Right atrium auricular region (tissue), 2 donors: ENCODE results near the gene HSPBAP1. TPM values are rescaled to one million over a fixed set of nuclear protein-coding genes. Genes with fewer than 3 reads are reported as not detected.
A peak's percentile ranks its signal among the peaks of the same experiment; 100 is the strongest.

Experiments used
- DNase-seq: peaks from one replicate; pipeline ENCODE4 v3.0.0-alpha.2; 2019; ENCODE audit warnings: low spot score
- H3K27ac ChIP-seq, 2 donors: fragments of 200-600 bp; sonication (generic); 1 replicate in 1 of 2; 2 replicates in 1 of 2; pipeline ENCODE4 v1.5.1; 2016 to 2019
- H3K27me3 ChIP-seq, 2 donors: fragments of 200-600 bp; sonication (generic); one replicate each; pipeline versions ENCODE4 v1.5.1 to v1.6.0; 2017 to 2019
- H3K36me3 ChIP-seq: fragments of 200-600 bp; sonication (generic); one replicate; pipeline ENCODE4 v1.5.1; 2016
- H3K4me1 ChIP-seq, 2 donors: fragments of 200-600 bp; sonication (generic); one replicate each; pipeline versions ENCODE4 v1.5.1 to v1.6.0; 2017 to 2019
- H3K4me3 ChIP-seq, 2 donors: fragments of 200-600 bp; sonication (generic); 1 replicate in 1 of 2; 2 replicates in 1 of 2; pipeline ENCODE4 v1.5.1; 2017 to 2019; ENCODE audit warnings: mild to moderate bottlenecking in 1 of 2, moderate library complexity in 1 of 2
- H3K9me3 ChIP-seq, 2 donors: fragments of 200-600 bp; sonication (generic); one replicate each; pipeline ENCODE4 v1.5.1; 2019
- total RNA-seq, 2 donors: library from RNA; depleted of rRNA; stranded (reverse); fragments of >200 nt; gene quantifications; one replicate each; pipeline ENCODE4 v1.1.0, GENCODE V29; 2016
- TF ChIP-seq, protein P1 (sequence below), 2 donors: fragments of 200-600 bp; sonication (generic); IDR thresholded peaks; one replicate each; pipeline ENCODE4 v1.5.1; 2019; ENCODE audit warnings: antibody characterized with exemption in 2 of 2

HSPBAP1 gene
- total RNA-seq, 2 donors from 2014 or later: 3.0 to 4.0 TPM

GRCh38 chr3:122773944-122774509 lies 19.6 kb downstream of the HSPBAP1 start:
- Histone ChIP-seq H3K9me3 (no peaks in the 10 kb centered on the region), H3K27me3 (no peaks in the 10 kb centered on the region), H3K27ac (no peak overlapping the region), H3K4me1 (no peaks in the 10 kb centered on the region), H3K4me3 (no peak overlapping the region), H3K36me3 (peaks cover 4% of the 10 kb centered on the region)
- DNase-seq: no peak
- TF ChIP-seq, protein P1, sequence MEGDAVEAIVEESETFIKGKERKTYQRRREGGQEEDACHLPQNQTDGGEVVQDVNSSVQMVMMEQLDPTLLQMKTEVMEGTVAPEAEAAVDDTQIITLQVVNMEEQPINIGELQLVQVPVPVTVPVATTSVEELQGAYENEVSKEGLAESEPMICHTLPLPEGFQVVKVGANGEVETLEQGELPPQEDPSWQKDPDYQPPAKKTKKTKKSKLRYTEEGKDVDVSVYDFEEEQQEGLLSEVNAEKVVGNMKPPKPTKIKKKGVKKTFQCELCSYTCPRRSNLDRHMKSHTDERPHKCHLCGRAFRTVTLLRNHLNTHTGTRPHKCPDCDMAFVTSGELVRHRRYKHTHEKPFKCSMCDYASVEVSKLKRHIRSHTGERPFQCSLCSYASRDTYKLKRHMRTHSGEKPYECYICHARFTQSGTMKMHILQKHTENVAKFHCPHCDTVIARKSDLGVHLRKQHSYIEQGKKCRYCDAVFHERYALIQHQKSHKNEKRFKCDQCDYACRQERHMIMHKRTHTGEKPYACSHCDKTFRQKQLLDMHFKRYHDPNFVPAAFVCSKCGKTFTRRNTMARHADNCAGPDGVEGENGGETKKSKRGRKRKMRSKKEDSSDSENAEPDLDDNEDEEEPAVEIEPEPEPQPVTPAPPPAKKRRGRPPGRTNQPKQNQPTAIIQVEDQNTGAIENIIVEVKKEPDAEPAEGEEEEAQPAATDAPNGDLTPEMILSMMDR (IDR thresholded peaks at IDR 0.05): no peak

DNA sequence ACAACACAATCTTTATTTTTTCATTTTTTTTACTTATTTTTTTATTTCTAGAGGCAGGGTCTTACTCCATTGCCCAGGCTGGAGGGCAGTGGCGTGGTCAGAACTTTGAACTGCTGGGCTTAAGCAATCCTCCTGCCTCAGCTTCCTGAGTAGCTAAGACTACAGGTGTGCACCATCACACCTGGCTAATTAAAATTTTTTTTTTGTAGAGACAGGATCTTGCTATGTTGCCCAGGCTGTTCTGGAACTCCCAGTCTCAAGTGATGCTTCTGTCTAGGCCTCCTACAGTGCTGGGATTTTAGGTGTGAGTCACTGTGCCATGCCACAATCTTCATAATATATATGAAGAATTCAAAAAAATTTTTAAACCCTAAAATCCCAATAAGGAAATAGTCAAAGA lies 20.8 kb downstream of the HSPBAP1 start:
- Histone ChIP-seq H3K36me3 (peaks cover 8% of the 10 kb centered on the region), H3K27ac (no peak overlapping the region), H3K27me3 (no peaks in the 10 kb centered on the region), H3K4me3 (no peak overlapping the region), H3K9me3 (no peaks in the 10 kb centered on the region), H3K4me1 (no peaks in the 10 kb centered on the region)
- no peak for DNase-seq
- TF ChIP-seq, protein P1 (IDR thresholded peaks at IDR 0.05): no peak

DNA sequence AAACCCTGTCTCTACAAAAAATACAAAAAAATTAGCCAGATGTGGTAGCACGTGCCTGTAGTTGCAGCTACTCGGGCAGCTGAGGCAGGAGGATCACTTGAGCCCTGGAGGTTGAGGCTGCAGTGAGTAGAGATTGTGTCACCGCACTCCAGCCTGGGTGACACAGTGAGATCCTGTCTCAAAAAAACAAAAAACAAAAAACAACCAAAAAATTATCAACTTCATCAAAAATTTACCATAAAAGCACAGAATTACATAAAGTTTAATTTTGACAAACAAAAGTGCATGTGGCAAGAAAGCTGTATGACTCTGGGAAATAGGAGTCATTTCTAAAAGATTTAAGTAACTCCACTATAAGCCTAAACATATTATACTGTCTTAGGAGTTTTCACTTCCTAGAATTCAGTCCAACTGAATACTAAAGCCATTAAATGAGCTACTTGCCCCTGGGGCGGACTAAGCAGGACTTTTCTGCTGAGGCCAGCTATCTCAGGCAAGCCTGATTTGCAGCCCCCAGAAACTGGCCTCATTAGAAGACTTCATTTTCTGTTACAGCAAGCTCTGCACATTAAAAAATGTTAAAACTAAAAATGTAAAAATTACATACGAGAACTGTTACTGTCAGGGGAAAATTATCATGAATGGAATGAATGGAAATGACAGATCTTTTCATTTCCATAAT lies 23.0 kb downstream of the HSPBAP1 start:
- H3K27ac ChIP-seq: no peak overlapping the region
- DNase-seq: no peak

GRCh38 chr3:122767540-122768372 lies 25.9 kb downstream of the HSPBAP1 start:
- H3K4me1 ChIP-seq: no peaks in the 10 kb centered on the region
- peaks cover 4% of the 10 kb centered on the region for H3K36me3 ChIP-seq
- H3K9me3 ChIP-seq: no peaks in the 10 kb centered on the region
- H3K4me3 ChIP-seq: no peak overlapping the region
- H3K27me3 ChIP-seq: no peaks in the 10 kb centered on the region
- DNase-seq: no peak
- TF ChIP-seq, protein P1 (IDR thresholded peaks at IDR 0.05): no peak
- peak overlapping the region in 1 of 2 donors; percentile 3 for H3K27ac ChIP-seq

More for the DNA sequence above, 23.0 kb downstream of the HSPBAP1 start:
- Histone ChIP-seq H3K4me3 (no peak overlapping the region), H3K9me3 (no peaks in the 10 kb centered on the region), H3K4me1 (no peaks in the 10 kb centered on the region), H3K27me3 (no peaks in the 10 kb centered on the region), H3K36me3 (peaks cover 8% of the 10 kb centered on the region)
- TF ChIP-seq, protein P1 (IDR thresholded peaks at IDR 0.05): no peak

DNA sequence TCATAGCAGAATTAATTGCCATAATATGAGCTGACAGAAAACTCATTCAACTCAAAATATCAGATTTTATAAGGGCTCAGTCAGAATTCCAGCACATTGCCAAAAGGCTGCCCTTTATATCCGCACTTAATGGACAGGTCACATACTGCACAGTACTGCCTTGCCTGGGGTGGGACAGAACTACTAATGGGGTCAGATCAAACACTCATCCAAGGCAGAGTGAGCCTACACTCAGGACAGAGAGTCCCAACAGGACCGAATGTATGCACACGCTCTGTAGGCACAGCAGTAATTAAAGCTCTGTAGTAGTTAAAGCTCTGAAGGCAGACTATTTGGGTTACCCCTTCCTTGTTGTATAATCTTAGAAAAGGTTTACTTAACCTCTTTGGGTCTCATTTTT lies 27.2 kb downstream of the HSPBAP1 start:
- H3K4me1 ChIP-seq: peaks cover 0 to under 1% of the 10 kb centered on the region in 2 donors
- TF ChIP-seq, protein P1 (IDR thresholded peaks at IDR 0.05): no peak

More for the DNA sequence above, 27.2 kb downstream of the HSPBAP1 start:
- no peak overlapping the region for H3K27ac ChIP-seq
- DNase-seq: no peak
- H3K27me3 ChIP-seq: no peaks in the 10 kb centered on the region
- H3K36me3 ChIP-seq: peaks cover 4% of the 10 kb centered on the region
- H3K9me3 ChIP-seq: no peaks in the 10 kb centered on the region
- H3K4me3 ChIP-seq: no peak overlapping the region
